NCI-H1105 treated with DMSO at 0.1 percent for 48 hours (cell line): Measurements from ENCODE around the gene PRRC2B.
"Not testable (repeated sequence)": the region's sequence is repeated elsewhere in the genome, so short reads cannot be mapped to it uniquely, and the experiment has no call there.

Experiments used
- DNase-seq: peaks from one replicate; lab custom pipeline; 2025; lab: John Stamatoyannopoulos, UW

Gene PRRC2B

GRCh38 chr9:131472085-131472484 is 78.2 kb downstream of the PRRC2B start:
- not testable (repeated sequence) for DNase-seq

DNA sequence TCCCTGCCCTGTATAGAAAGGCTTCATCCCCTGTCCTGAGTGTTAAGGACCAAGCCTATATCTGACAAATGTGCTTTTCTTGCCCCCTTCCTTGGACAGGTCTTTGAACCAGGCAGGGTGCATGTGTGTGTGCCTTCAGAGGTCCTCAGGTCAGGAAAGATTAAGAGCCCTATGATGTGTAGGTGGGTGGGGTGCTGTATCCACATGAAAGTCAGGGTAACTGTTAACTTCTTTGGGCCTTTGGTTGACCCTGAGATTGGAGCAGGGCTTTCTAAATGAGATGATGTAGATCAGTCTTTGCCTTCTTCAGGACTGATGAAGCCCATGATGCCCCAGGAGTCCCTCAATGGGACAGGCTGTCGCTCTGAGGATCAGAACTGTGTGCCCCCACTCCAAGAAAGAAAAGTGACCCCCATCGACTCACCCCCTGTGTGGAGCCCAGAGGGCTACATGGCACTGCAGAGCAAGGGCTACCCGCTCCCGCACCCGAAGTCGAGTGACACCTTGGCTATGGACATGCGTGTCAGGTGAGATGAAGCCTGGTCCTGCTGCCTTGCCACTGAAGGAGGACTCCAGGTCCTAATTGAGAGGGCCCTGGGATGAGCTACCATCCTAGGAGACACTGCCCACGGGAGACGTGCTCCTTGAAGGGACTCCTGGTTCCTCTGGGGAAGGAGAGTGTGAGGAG is 79.5 kb downstream of the PRRC2B start:
- DNase-seq: no peak

GRCh38 chr9:131473891-131474290 is 80.0 kb downstream of the PRRC2B start:
- no peak for DNase-seq

DNA sequence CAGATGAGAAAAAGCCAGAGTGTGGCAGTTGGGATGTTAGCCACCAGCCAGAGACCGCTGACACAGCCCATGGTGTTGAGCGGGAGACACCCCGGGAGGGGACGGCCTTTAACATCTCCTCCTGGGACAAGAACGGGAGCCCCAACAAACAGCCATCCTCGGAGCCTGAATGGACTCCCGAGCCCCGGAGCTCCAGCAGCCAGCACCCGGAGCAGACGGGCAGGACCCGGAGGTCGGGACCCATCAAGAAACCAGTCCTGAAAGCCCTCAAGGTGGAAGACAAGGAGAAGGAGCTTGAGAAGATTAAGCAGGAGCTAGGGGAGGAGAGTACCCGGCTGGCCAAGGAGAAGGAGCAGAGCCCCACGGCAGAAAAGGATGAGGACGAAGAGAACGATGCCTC is 80.8 kb downstream of the PRRC2B start:
- no peak for DNase-seq

DNA sequence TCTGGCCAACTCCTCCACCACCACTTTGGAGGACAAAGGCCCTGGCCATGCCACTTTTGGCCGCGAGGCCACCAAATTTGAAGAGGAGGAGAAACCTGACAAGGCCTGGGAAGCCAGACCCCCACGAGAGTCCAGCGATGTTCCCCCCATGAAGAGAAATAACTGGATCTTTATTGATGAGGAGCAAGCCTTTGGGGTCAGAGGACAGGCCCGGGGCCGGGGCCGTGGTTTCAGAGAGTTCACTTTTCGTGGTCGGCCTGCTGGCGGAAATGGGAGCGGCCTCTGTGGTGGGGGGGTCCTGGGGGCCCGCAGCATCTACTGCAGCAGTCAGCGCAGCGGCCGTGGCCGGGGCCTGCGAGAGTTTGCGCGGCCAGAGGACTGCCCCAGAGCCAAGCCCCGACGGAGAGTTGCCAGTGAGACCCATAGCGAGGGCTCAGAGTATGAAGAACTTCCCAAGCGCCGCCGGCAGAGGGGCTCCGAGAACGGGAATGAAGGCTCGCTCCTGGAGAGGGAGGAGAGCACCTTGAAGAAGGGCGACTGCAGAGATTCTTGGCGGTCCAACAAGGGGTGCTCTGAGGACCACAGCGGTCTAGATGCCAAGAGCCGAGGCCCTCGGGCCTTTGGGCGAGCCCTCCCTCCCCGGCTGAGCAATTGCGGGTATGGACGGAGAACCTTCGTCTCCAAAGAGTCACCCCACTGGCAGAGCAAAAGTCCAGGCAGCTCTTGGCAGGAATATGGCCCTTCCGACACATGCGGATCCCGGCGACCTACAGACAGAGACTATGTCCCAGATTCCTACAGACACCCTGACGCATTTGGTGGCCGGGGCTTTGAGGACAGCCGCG is 81.4 kb downstream of the PRRC2B start:
- DNase-seq: no peak

- no peak for DNase-seq
Observed at GRCh38 chr9:131475956-131476776, 82.3 kb downstream of the PRRC2B start.

DNA sequence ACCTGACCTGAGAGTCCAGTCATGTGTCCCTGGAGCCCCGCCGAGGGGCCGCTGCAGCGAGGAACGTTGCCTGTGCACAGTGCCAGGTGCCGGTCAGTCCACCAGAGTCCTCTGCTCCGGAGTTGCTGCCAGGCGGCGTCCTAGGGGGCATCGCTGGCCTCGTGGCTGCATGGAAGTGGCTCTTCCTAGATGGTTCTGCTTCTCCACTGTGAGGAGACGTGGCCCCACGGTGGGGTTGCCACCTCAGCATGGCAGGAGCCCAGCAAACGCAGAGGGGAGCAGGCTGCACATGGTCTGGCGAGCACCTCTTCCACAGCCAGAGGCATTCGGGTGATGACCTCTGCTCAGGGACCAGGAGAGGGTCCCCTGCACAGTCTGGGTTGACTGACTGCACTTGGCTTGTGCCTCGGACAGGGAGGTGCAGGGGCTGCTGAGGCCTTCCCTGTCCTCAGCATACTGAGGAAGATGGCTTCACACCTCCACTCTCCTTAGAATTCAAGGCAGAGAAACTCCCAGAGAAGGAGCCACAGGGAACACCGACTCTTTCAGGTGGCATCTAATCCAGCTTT is 83.0 kb downstream of the PRRC2B start:
- no peak for DNase-seq

- no peak for DNase-seq
Observed at GRCh38 chr9:131477367-131477766, 83.5 kb downstream of the PRRC2B start.

DNA sequence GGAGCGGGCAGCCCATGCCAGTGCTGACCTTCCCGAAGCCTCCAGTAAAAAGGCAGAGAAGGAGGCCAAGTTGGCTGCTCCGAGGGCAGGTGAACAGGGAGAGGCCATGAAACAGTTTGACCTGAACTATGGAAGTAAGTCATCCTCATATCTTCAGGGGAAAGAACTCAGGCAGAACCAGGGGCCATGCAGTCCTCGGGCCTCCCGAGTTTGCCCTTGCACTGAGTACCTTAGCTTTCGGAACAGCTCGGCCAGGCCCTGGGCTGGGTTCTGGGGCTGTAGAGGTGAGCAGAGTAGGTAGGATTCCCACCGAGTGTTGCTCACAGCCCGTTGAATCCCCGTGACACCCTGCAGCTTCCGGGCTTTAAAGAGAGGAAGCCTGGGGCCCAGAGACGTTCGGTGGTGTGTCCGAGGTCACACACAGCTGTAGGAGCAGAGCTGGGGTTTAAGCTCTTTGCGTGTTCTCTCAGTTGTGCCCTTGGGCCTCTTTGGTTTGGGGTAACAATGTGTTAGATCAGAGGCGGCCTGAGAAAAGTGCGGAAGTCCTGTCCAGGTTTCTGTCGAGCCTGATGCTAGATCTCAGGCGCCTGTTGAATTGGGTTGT is 84.0 kb downstream of the PRRC2B start:
- no peak for DNase-seq

- no peak for DNase-seq
Observed at GRCh38 chr9:131478421-131478868, 84.6 kb downstream of the PRRC2B start.

GRCh38 chr9:131478911-131479310 is 85.0 kb downstream of the PRRC2B start:
- no peak for DNase-seq

DNA sequence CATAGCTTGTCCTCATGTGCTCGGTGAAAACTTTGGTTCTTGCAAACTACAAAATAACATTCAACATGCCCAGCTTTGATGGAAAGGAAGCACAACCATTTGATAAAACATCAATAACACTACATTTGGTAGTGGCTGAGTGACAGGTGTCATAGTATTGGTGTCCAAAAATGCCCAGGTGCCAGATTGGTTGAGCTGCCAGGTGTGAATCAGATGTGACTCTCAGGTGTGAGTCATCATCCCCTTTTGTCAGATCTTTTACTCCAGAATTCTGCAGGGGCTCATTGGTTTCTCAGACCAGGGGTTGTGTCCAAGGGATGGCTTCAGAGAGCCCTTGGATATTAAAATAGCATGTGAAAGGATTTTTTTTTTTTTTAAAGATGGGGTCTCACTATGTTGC is 86.4 kb downstream of the PRRC2B start:
- DNase-seq: no peak

DNA sequence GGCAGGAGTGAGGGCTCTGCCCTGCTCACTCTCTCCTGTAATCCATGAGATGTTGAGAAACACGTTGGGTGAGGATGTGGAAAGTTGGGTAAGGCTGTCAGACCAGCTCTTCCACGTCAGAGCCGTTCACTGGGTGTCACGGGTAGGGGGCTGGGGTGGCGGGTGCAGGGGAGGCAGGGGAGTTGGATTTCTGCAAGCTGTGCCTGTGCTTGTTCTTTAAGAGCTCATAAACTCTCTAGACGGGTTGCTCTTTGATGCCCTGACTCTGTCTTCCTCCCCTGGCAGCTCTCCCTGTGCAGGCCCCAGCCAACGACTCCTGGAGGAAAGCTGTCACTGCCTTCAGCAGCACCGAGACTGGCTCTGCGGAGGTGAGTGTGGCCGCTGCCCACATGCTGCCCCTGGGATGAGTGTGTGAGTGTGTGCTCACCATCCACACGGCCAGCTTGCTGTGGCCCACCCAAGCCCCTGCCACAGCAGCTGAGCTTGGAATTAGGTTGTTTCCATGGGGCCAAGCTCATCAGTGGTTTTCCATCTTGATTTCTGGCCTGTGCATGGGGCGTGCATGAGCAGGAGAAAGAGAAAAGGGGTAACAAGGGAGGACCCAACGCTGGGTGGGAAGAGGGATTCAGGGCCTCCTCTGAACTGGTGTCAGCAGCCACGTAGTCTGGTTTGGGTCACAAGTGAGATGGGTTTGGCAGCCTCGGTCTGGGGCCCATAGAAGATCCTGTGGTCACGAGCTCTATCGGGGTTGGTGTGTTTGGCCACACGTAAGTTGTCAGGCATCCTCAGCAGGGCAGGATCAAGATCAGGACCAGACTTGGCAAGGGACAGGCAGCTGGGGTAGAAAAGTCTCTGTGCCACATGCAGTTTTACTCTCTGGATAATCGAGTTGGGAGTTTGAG is 87.8 kb downstream of the PRRC2B start:
- no peak for DNase-seq

DNA sequence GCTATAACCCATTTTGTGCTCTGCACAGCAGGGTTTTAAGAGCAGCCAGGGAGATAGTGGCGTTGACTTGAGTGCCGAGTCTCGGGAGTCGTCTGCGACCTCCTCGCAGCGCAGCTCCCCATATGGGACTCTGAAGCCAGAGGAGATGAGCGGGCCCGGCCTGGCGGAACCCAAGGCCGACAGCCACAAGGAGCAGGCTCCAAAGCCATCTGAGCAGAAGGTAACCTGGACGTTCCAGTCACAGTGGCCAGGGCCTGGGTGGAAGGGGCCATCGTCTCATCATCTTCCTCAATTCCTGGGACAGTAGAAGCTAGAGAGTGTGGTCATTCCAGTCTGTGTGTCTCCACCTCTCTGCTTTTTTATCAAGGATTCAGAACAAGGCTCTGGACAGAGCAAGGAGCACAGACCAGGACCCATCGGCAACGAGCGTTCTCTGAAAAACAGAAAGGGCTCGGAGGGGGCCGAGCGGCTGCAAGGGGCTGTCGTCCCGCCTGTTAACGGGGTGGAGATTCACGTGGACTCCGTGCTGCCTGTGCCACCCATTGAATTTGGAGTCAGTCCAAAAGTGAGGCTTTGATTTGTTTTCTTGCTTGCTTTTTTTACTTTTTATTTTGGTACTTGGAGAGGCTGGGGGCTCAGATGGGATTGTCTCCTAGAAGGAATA is 88.6 kb downstream of the PRRC2B start:
- no peak for DNase-seq

DNA sequence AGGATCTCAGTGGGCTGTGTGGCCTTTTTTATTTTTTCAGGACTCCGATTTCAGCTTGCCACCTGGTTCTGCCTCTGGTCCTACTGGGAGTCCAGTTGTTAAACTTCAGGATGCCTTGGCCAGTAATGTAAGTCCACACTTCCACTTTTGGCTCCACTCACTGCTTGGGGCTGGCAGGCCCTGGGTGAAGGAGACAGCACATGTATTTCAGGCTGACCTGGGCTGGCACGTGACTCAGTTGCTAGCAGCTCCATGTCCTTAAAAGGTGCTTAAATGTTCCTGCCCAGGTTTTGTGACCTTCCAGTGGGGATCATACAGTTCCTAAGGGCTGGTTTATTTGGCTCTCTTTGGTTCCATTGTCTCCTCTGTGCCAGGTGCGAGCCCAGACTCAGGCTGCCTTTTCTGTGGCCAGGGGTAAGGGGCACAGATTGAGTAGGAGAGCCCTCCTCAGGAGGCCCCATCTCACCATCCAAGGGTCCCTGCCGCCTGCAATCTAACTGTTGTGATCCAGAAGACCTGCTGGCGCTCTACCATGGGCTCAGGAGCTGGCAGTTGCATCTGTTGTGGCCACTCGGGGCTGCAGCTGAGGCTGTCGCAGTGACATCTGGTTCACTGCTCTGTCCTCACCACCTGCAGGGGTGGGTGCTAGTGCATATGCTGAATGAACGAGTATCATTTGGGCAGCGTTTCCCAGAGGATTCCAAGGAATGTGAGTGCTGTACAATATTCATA is 89.6 kb downstream of the PRRC2B start:
- no peak for DNase-seq

GRCh38 chr9:131484051-131484445 is 90.2 kb downstream of the PRRC2B start:
- DNase-seq: no peak

GRCh38 chr9:131484560-131485185 is 90.8 kb downstream of the PRRC2B start:
- no peak for DNase-seq

GRCh38 chr9:131485206-131485605 is 91.3 kb downstream of the PRRC2B start:
- no peak for DNase-seq
